ENCODE data around the gene TACO1. TPM values are rescaled to one million over a fixed set of nuclear protein-coding genes. Genes with fewer than 3 reads are reported as not detected.

TACO1 gene
- total RNA-seq, 1 donor from 2014 or later = 22.8 TPM

DNA sequence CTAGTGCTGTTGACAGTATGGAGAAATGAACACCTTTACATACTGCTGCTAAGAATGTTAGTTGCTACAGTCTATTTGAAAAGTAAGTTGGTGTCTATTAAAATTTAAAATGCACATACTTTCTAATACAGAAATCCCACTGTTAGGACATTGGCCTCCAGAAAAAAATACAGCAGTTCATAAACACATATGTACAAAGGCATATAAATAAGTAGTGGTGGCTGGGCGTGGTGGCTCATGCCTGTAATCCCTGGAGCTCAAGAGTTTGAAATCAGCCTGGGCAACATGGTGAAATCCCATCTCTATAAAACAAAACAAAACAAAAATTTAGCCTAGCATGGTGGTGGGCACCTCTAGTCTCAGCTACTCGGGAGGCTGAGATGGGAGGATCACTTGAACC, 37.4 kb upstream of the TACO1 start:
- no peak for TF ChIP-seq CTCF (conservative IDR thresholded peaks at IDR 0.05; ENCODE audit: low read depth, low read length)
- DNase-seq (ENCODE audit: low read depth) = no peak

GRCh38 chr17:63564562-63564961, 36.1 kb upstream of the TACO1 start:
- H3K4me3 ChIP-seq (ENCODE audit: low read depth, low read length) = no peak overlapping the region
- no peak for TF ChIP-seq CTCF (conservative IDR thresholded peaks at IDR 0.05; ENCODE audit: low read depth, low read length)
- DNase-seq (ENCODE audit: low read depth) = no peak

More for the DNA sequence above, 37.4 kb upstream of the TACO1 start:
- no peak overlapping the region for H3K4me3 ChIP-seq (ENCODE audit: low read depth, low read length)

DNA sequence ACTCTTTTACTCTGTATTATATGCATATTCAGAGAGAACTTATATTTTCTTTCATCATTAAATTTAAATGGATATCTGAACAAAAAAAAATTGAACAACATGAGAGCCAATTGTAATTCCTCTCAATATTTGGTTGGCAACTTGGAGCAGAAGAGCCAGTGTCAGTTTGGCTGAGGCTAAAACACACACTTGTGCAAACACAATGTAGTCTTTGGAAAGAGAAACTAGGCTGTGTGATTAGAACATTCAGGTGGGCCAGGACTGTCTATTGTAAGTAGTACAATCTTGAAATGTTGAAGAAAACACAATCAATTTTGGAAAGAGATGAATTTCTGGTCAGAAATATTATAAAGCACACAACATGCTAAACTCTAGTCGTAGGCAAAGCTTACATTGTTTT, 33.5 kb upstream of the TACO1 start:
- no peak for DNase-seq (ENCODE audit: low read depth)
- no peak for TF ChIP-seq CTCF (conservative IDR thresholded peaks at IDR 0.05; ENCODE audit: low read depth, low read length)
- H3K4me3 ChIP-seq (ENCODE audit: low read depth, low read length) = no peak overlapping the region

GRCh38 chr17:63568563-63568962, 32.1 kb upstream of the TACO1 start:
- H3K4me3 ChIP-seq (ENCODE audit: low read depth, low read length) = no peak overlapping the region
- no peak for TF ChIP-seq CTCF (conservative IDR thresholded peaks at IDR 0.05; ENCODE audit: low read depth, low read length)
- DNase-seq (ENCODE audit: low read depth) = no peak

GRCh38 chr17:63571632-63572310, 28.9 kb upstream of the TACO1 start:
- DNase-seq (ENCODE audit: low read depth) = no peak
- TF ChIP-seq CTCF (conservative IDR thresholded peaks at IDR 0.05; ENCODE audit: low read depth, low read length) = no peak
- no peak overlapping the region for H3K4me3 ChIP-seq (ENCODE audit: low read depth, low read length)

GRCh38 chr17:63573634-63574033, 27.1 kb upstream of the TACO1 start:
- no peak overlapping the region for H3K4me3 ChIP-seq (ENCODE audit: low read depth, low read length)
- TF ChIP-seq CTCF (conservative IDR thresholded peaks at IDR 0.05; ENCODE audit: low read depth, low read length) = peak; percentile 54
- no peak for DNase-seq (ENCODE audit: low read depth)
